Neural cell (in vitro differentiated cells): ENCODE results near the gene STAT3.
"Not testable (repeated sequence)": the region's sequence is repeated elsewhere in the genome, so short reads cannot be mapped to it uniquely, and the experiment has no call there.

ENCODE experiments used
- CTCF ChIP-seq: fragments of 450-650 bp; IDR thresholded peaks from 2 replicates; pipeline ENCODE4 v1.5.1; 2014; ENCODE audit warnings: antibody characterized with exemption, mild to moderate bottlenecking, moderate library complexity; ENCODE audit not compliant: poor library complexity, severe bottlenecking
- EP300 ChIP-seq: fragments of 450-650 bp; conservative IDR thresholded peaks from 2 replicates; pipeline ENCODE4 v1.6.1; 2014; ENCODE audit warnings: antibody characterized with exemption, mild to moderate bottlenecking, moderate library complexity; ENCODE audit not compliant: poor library complexity, severe bottlenecking
- EZH2 ChIP-seq: fragments of 200-600, 300-800 bp; shearing (Covaris generic), sonication (generic); IDR thresholded peaks from 2 replicates; pipeline ENCODE4 v1.6.1; 2014; ENCODE audit warnings: antibody characterized with exemption, low read length, borderline replicate concordance, mild to moderate bottlenecking; ENCODE audit not compliant: insufficient read depth, poor library complexity, severe bottlenecking
- MXI1 ChIP-seq: fragments of 450-650 bp; conservative IDR thresholded peaks from 2 replicates; pipeline ENCODE4 v1.6.1; 2014; ENCODE audit warnings: antibody characterized with exemption, mild to moderate bottlenecking; ENCODE audit not compliant: poor library complexity, severe bottlenecking
- POLR2AphosphoS5 ChIP-seq: IDR thresholded peaks from 2 replicates; pipeline ENCODE4 v1.6.1; 2012
- REST ChIP-seq: IDR thresholded peaks from 2 replicates; pipeline ENCODE4 v1.6.1; 2012; ENCODE audit warnings: borderline replicate concordance
- SMC3 ChIP-seq: fragments of 450-650 bp; conservative IDR thresholded peaks from 2 replicates; pipeline ENCODE4 v1.6.1; 2014; ENCODE audit warnings: antibody characterized with exemption, mild to moderate bottlenecking, moderate library complexity; ENCODE audit not compliant: poor library complexity

- TF ChIP-seq CTCF, EP300, POLR2AphosphoS5, REST, SMC3, EZH2, MXI1: not testable (repeated sequence)
These were observed 88.3 kb downstream of the STAT3 start for GRCh38 chr17:42299913-42300312.
